Nephron (organoid): ENCODE data around the gene LPAR1.
A peak's percentile ranks its signal among the peaks of the same experiment; 100 is the strongest.

Experiments used
- H3K27ac Mint-ChIP-seq, 3 experiments: 2 replicates each; pipeline ENCODE4 v1.8.0; 2020; ENCODE audit warnings: mixed read lengths in 3 of 3, mild to moderate bottlenecking in 2 of 3, moderate library complexity in 1 of 3
- H3K27me3 Mint-ChIP-seq: 2 replicates; pipeline ENCODE4 v1.8.0; 2021; ENCODE audit warnings: low read depth, mild to moderate bottlenecking, moderate library complexity, mixed read lengths
- H3K36me3 Mint-ChIP-seq: 2 replicates; pipeline ENCODE4 v1.8.0; 2020; ENCODE audit warnings: low read depth, mixed read lengths
- H3K4me1 Mint-ChIP-seq: 2 replicates; pipeline ENCODE4 v1.8.0; 2020; ENCODE audit warnings: mixed read lengths
- H3K4me3 Mint-ChIP-seq, 3 experiments: 2 replicates each; pipeline ENCODE4 v1.8.0; 2020; ENCODE audit warnings: mild to moderate bottlenecking in 3 of 3, mixed read lengths in 3 of 3, moderate library complexity in 2 of 3
- H3K9me3 Mint-ChIP-seq: 2 replicates; pipeline ENCODE4 v1.8.0; 2020; ENCODE audit warnings: mixed read lengths
- TF ChIP-seq, protein P1 (sequence below), 3 experiments: fragments of 200-600 bp; sonication (generic); IDR thresholded peaks; one replicate each; pipeline ENCODE4 v1.5.0; 2021; ENCODE audit warnings: antibody characterized with exemption in 3 of 3; ENCODE audit not compliant: unreplicated experiment in 3 of 3

Gene LPAR1

GRCh38 chr9:111016016-111016415, 22.3 kb downstream of the LPAR1 start:
- Mint-ChIP-seq H3K4me1 (peaks cover 17% of the 10 kb centered on the region), H3K9me3 (no peaks in the 10 kb centered on the region), H3K4me3 (no peak overlapping the region), H3K27ac (no peak overlapping the region), H3K36me3 (no peaks in the 10 kb centered on the region), H3K27me3 (no peaks in the 10 kb centered on the region)
- TF ChIP-seq, protein P1, sequence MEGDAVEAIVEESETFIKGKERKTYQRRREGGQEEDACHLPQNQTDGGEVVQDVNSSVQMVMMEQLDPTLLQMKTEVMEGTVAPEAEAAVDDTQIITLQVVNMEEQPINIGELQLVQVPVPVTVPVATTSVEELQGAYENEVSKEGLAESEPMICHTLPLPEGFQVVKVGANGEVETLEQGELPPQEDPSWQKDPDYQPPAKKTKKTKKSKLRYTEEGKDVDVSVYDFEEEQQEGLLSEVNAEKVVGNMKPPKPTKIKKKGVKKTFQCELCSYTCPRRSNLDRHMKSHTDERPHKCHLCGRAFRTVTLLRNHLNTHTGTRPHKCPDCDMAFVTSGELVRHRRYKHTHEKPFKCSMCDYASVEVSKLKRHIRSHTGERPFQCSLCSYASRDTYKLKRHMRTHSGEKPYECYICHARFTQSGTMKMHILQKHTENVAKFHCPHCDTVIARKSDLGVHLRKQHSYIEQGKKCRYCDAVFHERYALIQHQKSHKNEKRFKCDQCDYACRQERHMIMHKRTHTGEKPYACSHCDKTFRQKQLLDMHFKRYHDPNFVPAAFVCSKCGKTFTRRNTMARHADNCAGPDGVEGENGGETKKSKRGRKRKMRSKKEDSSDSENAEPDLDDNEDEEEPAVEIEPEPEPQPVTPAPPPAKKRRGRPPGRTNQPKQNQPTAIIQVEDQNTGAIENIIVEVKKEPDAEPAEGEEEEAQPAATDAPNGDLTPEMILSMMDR (IDR thresholded peaks at IDR 0.05; ENCODE audit: unreplicated experiment in 3 of 3): no peak

DNA sequence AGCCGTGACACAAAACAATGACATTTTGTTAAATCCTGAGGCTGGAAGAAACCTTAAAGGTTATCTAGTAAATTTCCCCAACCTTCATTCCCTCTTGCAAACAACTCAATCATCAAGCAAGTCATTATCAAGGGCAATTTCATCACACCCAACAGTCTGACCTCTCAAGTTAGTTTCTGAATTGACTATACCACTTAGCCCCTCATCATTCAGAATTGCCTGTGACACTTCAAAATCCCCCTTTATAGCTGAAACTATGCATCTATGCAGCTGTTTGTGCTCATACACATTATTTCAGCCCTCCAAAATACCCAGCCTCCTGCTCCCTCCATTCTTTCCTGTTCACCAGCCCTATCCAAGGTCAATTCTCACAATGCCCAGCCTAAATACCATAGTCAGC, 24.6 kb downstream of the LPAR1 start:
- H3K4me3 Mint-ChIP-seq: no peak overlapping the region
- H3K27me3 Mint-ChIP-seq: no peaks in the 10 kb centered on the region
- H3K4me1 Mint-ChIP-seq: peaks cover 24% of the 10 kb centered on the region
- H3K9me3 Mint-ChIP-seq: no peaks in the 10 kb centered on the region
- no peaks in the 10 kb centered on the region for H3K36me3 Mint-ChIP-seq
- no peak overlapping the region for H3K27ac Mint-ChIP-seq
- TF ChIP-seq, protein P1 (IDR thresholded peaks at IDR 0.05; ENCODE audit: unreplicated experiment in 3 of 3): no peak

DNA sequence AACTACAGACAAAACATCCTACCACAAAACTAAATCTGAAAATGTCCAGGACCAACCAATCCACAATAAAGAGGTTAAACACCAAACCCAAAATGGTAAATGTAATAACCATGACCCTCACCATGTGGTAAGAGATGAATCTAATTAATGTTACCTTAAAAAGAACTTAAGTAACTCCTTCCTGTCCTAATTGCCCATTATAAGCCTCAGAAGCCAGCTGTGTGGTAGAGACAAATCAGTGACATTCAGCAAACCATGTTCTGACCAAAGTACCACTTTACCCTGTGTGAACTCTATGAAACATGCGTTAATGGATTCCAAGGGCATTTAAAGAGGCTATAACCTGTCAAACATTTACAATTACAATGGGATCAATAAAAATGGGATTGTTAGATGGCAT, 25.0 kb downstream of the LPAR1 start:
- Mint-ChIP-seq H3K4me1 (peaks cover 25% of the 10 kb centered on the region), H3K4me3 (no peak overlapping the region), H3K27me3 (no peaks in the 10 kb centered on the region), H3K9me3 (no peaks in the 10 kb centered on the region), H3K36me3 (peaks cover 2% of the 10 kb centered on the region), H3K27ac (no peak overlapping the region)
- TF ChIP-seq, protein P1 (IDR thresholded peaks at IDR 0.05; ENCODE audit: unreplicated experiment in 3 of 3): no peak

- Mint-ChIP-seq H3K27ac (peak overlapping the region in 1 of 3 experiments; percentile 13), H3K27me3 (peaks cover 3% of the 10 kb centered on the region), H3K4me1 (peaks cover 38% of the 10 kb centered on the region), H3K4me3 (no peak overlapping the region), H3K36me3 (peaks cover 23% of the 10 kb centered on the region), H3K9me3 (no peaks in the 10 kb centered on the region)
- TF ChIP-seq, protein P1 (IDR thresholded peaks at IDR 0.05; ENCODE audit: unreplicated experiment in 3 of 3): no peak
Observed at GRCh38 chr9:111008158-111009075, 29.9 kb downstream of the LPAR1 start.

DNA sequence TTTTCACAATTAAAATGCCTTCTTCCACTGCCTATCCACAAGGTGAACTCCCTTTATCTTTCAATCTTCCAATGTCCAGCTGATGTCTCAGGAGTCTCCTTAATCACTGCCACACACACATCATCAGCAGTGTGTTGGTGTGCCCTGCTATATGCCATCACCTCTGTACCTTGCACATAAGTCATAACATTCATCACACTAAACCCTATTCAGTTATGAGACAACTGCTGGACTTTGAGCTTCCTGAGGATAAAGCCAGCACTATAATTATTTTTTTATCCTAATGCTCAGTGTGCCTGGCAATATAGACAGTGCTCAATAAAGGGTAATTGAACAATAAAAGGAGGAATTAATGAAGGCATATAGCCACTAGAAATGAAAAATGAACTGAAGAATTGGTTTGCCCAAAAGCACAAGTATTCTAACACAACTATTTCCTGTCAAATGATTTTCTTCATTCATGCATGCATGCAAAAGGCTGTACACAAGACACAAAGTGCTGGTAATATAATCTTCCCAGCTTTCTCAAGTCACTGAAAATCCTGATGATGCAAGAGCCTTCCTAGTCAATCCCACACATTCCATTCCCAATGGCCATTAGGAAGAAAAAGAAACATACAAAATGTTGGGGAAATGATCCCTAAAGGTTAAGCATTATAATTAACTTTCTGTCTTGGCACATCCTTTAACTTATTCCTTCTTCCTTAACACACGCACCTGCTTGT, 32.4 kb downstream of the LPAR1 start:
- H3K27ac Mint-ChIP-seq: no peak overlapping the region
- TF ChIP-seq, protein P1 (IDR thresholded peaks at IDR 0.05; ENCODE audit: unreplicated experiment in 3 of 3): no peak
- H3K36me3 Mint-ChIP-seq: peaks cover 23% of the 10 kb centered on the region
- no peak overlapping the region for H3K4me3 Mint-ChIP-seq
- H3K4me1 Mint-ChIP-seq: peaks cover 26% of the 10 kb centered on the region
- peaks cover 3% of the 10 kb centered on the region for H3K27me3 Mint-ChIP-seq
- H3K9me3 Mint-ChIP-seq: no peaks in the 10 kb centered on the region
